OCI-LY7 (cell line): ENCODE data around the gene DPPA5.

ENCODE experiments used
- EZH2phosphoT487 ChIP-seq: fragments of 200-600 bp; sonication (generic); IDR thresholded peaks from 2 replicates; pipeline ENCODE4 v1.6.1; 2018; ENCODE audit warnings: low read depth, borderline replicate concordance, mild to moderate bottlenecking, mixed run types, antibody characterized with exemption, low read length, moderate library complexity, mixed read lengths
- TF ChIP-seq, protein P1 (sequence below): fragments of 200-600 bp; sonication (generic); conservative IDR thresholded peaks from 2 replicates; pipeline ENCODE4 v1.5.1; 2014; ENCODE audit warnings: mild to moderate bottlenecking, antibody characterized with exemption, low read length, moderate library complexity, mixed read lengths

- TF ChIP-seq, protein P1, sequence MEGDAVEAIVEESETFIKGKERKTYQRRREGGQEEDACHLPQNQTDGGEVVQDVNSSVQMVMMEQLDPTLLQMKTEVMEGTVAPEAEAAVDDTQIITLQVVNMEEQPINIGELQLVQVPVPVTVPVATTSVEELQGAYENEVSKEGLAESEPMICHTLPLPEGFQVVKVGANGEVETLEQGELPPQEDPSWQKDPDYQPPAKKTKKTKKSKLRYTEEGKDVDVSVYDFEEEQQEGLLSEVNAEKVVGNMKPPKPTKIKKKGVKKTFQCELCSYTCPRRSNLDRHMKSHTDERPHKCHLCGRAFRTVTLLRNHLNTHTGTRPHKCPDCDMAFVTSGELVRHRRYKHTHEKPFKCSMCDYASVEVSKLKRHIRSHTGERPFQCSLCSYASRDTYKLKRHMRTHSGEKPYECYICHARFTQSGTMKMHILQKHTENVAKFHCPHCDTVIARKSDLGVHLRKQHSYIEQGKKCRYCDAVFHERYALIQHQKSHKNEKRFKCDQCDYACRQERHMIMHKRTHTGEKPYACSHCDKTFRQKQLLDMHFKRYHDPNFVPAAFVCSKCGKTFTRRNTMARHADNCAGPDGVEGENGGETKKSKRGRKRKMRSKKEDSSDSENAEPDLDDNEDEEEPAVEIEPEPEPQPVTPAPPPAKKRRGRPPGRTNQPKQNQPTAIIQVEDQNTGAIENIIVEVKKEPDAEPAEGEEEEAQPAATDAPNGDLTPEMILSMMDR: no peak
- TF ChIP-seq EZH2phosphoT487: no peak
Observed at GRCh38 chr6:73393278-73393677, 39.2 kb upstream of the DPPA5 start.
